GM10266 (cell line): Measurements from ENCODE around the gene CREM.

Experiments
- DNase-seq: peaks from one replicate; pipeline ENCODE4 v3.0.0; 2012; ENCODE audit errors: extremely low spot score
- TF ChIP-seq, protein P1 (sequence below): IDR thresholded peaks from 2 replicates; pipeline ENCODE4 v1.5.1; 2012; ENCODE audit warnings: mild to moderate bottlenecking, low read depth; ENCODE audit not compliant: control insufficient read depth, insufficient read depth; ENCODE audit errors: missing control alignments

CREM gene

DNA sequence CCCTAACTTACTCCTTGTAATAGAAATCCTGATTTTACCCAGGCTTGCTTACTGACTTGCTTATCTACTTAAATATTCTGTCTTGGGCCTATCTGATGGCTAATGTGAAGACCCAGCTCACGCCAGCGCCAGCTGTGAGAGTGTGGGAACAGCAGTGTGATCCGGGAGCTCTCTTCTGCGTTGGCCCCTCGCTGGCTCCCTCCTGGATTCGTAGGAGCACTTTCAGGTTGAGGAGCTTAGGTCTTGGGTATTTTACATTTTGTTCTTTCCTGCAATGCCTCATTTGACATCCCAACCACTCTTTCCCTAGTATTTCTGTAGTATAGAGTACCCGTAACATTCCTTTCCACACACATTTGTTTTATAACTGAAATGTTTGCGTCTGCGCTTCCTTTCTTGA lies 51.7 kb downstream of the CREM start:
- TF ChIP-seq, protein P1, sequence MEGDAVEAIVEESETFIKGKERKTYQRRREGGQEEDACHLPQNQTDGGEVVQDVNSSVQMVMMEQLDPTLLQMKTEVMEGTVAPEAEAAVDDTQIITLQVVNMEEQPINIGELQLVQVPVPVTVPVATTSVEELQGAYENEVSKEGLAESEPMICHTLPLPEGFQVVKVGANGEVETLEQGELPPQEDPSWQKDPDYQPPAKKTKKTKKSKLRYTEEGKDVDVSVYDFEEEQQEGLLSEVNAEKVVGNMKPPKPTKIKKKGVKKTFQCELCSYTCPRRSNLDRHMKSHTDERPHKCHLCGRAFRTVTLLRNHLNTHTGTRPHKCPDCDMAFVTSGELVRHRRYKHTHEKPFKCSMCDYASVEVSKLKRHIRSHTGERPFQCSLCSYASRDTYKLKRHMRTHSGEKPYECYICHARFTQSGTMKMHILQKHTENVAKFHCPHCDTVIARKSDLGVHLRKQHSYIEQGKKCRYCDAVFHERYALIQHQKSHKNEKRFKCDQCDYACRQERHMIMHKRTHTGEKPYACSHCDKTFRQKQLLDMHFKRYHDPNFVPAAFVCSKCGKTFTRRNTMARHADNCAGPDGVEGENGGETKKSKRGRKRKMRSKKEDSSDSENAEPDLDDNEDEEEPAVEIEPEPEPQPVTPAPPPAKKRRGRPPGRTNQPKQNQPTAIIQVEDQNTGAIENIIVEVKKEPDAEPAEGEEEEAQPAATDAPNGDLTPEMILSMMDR, result no peak
- no peak for DNase-seq

DNA sequence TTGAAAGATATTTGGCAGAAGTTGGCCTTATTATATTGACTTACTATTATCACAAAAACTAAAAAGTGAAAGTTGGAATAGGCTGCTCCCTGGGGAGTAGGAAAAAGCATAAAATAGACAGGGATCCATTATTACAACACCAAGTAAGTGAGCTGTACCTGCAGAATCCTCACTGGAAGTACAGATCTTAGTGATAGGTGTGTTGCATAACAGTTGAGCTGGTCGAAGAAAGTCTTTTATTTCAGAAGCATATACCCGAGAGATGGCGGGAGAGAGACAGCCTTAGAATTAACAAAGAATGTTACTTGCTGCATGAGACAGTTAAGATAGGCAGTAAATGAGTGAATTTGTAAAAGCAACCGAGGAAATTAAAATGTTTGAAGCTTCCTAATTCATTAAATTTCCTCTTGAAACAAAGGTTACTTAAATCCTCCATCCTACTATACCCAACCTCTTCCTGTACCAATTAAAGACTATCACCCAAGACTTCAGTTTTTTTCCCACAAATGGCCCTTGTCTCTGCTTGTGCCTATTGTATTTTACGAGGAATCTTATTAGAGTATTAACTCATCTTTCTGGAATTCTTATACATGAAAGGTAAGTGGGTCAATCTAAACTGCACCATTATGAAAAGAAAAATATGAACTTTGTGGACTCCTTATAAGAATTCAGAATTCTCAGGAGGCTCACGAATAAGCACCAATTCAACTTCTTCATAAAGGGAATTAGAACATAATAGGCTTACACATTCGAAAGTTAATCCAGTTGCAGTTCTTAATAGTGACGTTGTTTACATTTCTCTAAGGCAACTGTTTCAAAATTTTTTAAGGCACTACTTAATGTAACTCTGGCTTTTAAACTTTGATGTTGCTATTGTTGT lies 56.2 kb downstream of the CREM start:
- TF ChIP-seq, protein P1, result no peak
- DNase-seq, result no peak

GRCh38 chr10:35184527-35185171 lies 58.0 kb downstream of the CREM start:
- peak; percentile 35 for DNase-seq

DNA sequence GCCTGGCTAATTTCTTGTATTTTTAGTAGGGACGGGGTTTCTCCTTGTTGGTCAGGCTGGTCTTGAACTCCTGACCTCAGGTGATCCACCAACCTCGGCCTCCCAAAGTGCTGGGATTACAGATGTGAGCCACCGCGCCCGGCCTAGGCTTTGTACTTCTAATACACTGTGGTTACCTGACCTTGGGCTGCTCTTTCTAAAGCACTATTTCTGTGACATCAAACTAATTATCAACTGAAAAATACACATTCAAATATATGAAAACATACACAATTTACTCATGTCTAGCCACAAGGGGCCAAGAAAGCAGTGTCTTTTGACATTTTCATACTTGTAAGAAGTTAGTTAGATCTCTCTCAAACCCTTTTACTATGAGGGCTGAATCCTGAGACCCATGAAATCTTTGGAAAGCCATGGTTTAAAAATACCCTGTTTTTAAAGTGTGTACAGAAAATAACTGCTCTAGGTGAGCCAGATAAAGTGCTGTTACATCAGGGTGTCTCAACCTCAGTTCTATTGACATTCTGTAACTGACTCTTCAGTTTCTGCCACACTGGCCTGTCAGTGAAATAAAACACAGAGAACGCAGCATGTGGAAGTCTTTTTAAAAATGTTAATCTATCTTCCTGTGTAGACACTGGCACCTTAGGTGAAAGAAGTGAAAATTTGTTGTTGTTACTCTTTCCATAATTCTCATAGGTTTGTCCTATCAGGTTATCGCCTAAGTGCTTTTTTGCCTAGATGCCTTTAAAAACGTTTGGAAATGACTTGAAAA lies 58.8 kb downstream of the CREM start:
- peak; percentile 11 for DNase-seq
- TF ChIP-seq, protein P1, result no peak

More at GRCh38 chr10:35184527-35185171, 58.0 kb downstream of the CREM start:
- TF ChIP-seq, protein P1, result no peak

- DNase-seq, result no peak
Observed at GRCh38 chr10:35188954-35189353, 62.3 kb downstream of the CREM start.

GRCh38 chr10:35191523-35191922 lies 64.9 kb downstream of the CREM start:
- no peak for DNase-seq
- TF ChIP-seq, protein P1, result no peak

More at GRCh38 chr10:35188954-35189353, 62.3 kb downstream of the CREM start:
- TF ChIP-seq, protein P1, result no peak
